Stimulated activated CD4-positive, alpha-beta T cell treated with anti-CD3 and anti-CD28 coated beads, TNF-alpha, amount 100 ng/mL, for 24 hours (primary cell): ENCODE data around the gene PABPN1.

ENCODE experiments used
- DNase-seq, 3 experiments: peaks; one replicate each; pipeline ENCODE4 v3.0.0-alpha.2; 2020; ENCODE audit warnings: low read depth in 3 of 3

PABPN1 gene

GRCh38 chr14:23358042-23358441, 36.8 kb downstream of the PABPN1 start:
- DNase-seq = no peak

GRCh38 chr14:23358553-23359166, 37.4 kb downstream of the PABPN1 start:
- DNase-seq = no peak

GRCh38 chr14:23359167-23359626, 37.9 kb downstream of the PABPN1 start:
- DNase-seq = no peak

GRCh38 chr14:23359722-23360447, 38.6 kb downstream of the PABPN1 start:
- no peak for DNase-seq

- no peak for DNase-seq
These were observed 39.2 kb downstream of the PABPN1 start for GRCh38 chr14:23360496-23360895.

- no peak for DNase-seq
These were observed 40.1 kb downstream of the PABPN1 start for GRCh38 chr14:23361320-23361719.

GRCh38 chr14:23361763-23362162, 40.5 kb downstream of the PABPN1 start:
- no peak for DNase-seq

GRCh38 chr14:23362200-23362599, 40.9 kb downstream of the PABPN1 start:
- no peak for DNase-seq

GRCh38 chr14:23364164-23365035, 43.1 kb downstream of the PABPN1 start:
- DNase-seq = no peak

GRCh38 chr14:23365036-23365731, 43.9 kb downstream of the PABPN1 start, which contains the start of gene EFS:
TSS of gene EFS (minus strand) at chr14:23365172. CDS start at chr14:23365025, 147 bp downstream.
- no peak for DNase-seq

GRCh38 chr14:23365732-23366425, 44.6 kb downstream of the PABPN1 start:
- no peak for DNase-seq

- DNase-seq = no peak
These were observed 45.2 kb downstream of the PABPN1 start for GRCh38 chr14:23366426-23366921.

- no peak for DNase-seq
These were observed 49.0 kb downstream of the PABPN1 start for GRCh38 chr14:23370221-23370620.

GRCh38 chr14:23371865-23372264, 50.6 kb downstream of the PABPN1 start:
- no peak for DNase-seq

GRCh38 chr14:23372509-23372908, 51.3 kb downstream of the PABPN1 start, which contains the start of gene IL25:
TSS of gene IL25 (plus strand) at chr14:23372809.
- DNase-seq = no peak

- no peak for DNase-seq
These were observed 51.8 kb downstream of the PABPN1 start for GRCh38 chr14:23373041-23373440.
